Measurements from ENCODE around the gene DYNLT1. TPM values are rescaled to one million over a fixed set of nuclear protein-coding genes. Genes with fewer than 3 reads are reported as not detected.
"Not testable (repeated sequence)": the region's sequence is repeated elsewhere in the genome, so short reads cannot be mapped to it uniquely, and the experiment has no call there.

DYNLT1 gene
- total RNA-seq, 2 experiments from 2014 or later, result 70.9 to 74.2 TPM

- no peak overlapping the region for H3K4me3 Mint-ChIP-seq
- no peak overlapping the region for H3K27ac Mint-ChIP-seq
- H3K36me3 Mint-ChIP-seq, result peaks cover 23% of the 10 kb centered on the region
- H3K4me1 Mint-ChIP-seq, result peaks cover 23% of the 10 kb centered on the region
- H3K9me3 Mint-ChIP-seq, result no peaks in the 10 kb centered on the region
- DNase-seq, result no peak
- no peaks in the 10 kb centered on the region for H3K27me3 Mint-ChIP-seq
Measured at GRCh38 chr6:158626360-158627167, 18.0 kb downstream of the DYNLT1 start.

GRCh38 chr6:158625881-158626305 lies 18.6 kb downstream of the DYNLT1 start:
- H3K27ac Mint-ChIP-seq, result peak overlapping the region; percentile 9
- H3K27me3 Mint-ChIP-seq, result no peaks in the 10 kb centered on the region
- H3K4me1 Mint-ChIP-seq, result peaks cover 16% of the 10 kb centered on the region
- H3K36me3 Mint-ChIP-seq, result peaks cover 17% of the 10 kb centered on the region
- no peak overlapping the region for H3K4me3 Mint-ChIP-seq
- no peaks in the 10 kb centered on the region for H3K9me3 Mint-ChIP-seq
- no peak for DNase-seq

GRCh38 chr6:158624684-158625682 lies 19.6 kb downstream of the DYNLT1 start:
- H3K9me3 Mint-ChIP-seq, result no peaks in the 10 kb centered on the region
- H3K4me1 Mint-ChIP-seq, result peaks cover 12% of the 10 kb centered on the region
- no peaks in the 10 kb centered on the region for H3K27me3 Mint-ChIP-seq
- peaks cover 20% of the 10 kb centered on the region for H3K36me3 Mint-ChIP-seq
- H3K27ac Mint-ChIP-seq, result no peak overlapping the region
- H3K4me3 Mint-ChIP-seq, result no peak overlapping the region
- DNase-seq, result no peak

GRCh38 chr6:158622545-158623190 lies 21.9 kb downstream of the DYNLT1 start:
- Mint-ChIP-seq H3K36me3 (peaks cover 19% of the 10 kb centered on the region), H3K27me3 (no peaks in the 10 kb centered on the region), H3K4me1 (peaks cover 5% of the 10 kb centered on the region), H3K4me3 (no peak overlapping the region), H3K27ac (no peak overlapping the region), H3K9me3 (no peaks in the 10 kb centered on the region)
- DNase-seq, result no peak

GRCh38 chr6:158621694-158622544 lies 22.6 kb downstream of the DYNLT1 start:
- no peak overlapping the region for H3K4me3 Mint-ChIP-seq
- H3K9me3 Mint-ChIP-seq, result no peaks in the 10 kb centered on the region
- no peak for DNase-seq
- peaks cover 25% of the 10 kb centered on the region for H3K36me3 Mint-ChIP-seq
- no peaks in the 10 kb centered on the region for H3K27me3 Mint-ChIP-seq
- H3K27ac Mint-ChIP-seq, result no peak overlapping the region
- peaks cover 5% of the 10 kb centered on the region for H3K4me1 Mint-ChIP-seq

- Mint-ChIP-seq H3K4me3 (no peak overlapping the region), H3K4me1 (peaks cover 5% of the 10 kb centered on the region), H3K9me3 (no peaks in the 10 kb centered on the region), H3K36me3 (peaks cover 29% of the 10 kb centered on the region), H3K27ac (no peak overlapping the region), H3K27me3 (no peaks in the 10 kb centered on the region)
- no peak for DNase-seq
Measured at GRCh38 chr6:158620963-158621693, 23.4 kb downstream of the DYNLT1 start.

- DNase-seq, result no peak
- Mint-ChIP-seq H3K4me1 (peaks cover 5% of the 10 kb centered on the region), H3K4me3 (no peak overlapping the region), H3K9me3 (no peaks in the 10 kb centered on the region), H3K27me3 (no peaks in the 10 kb centered on the region), H3K36me3 (peaks cover 37% of the 10 kb centered on the region), H3K27ac (no peak overlapping the region)
Measured at GRCh38 chr6:158619922-158620801, 24.4 kb downstream of the DYNLT1 start.

GRCh38 chr6:158618289-158618688 lies 26.3 kb downstream of the DYNLT1 start:
- H3K36me3 Mint-ChIP-seq, result peaks cover 53% of the 10 kb centered on the region
- H3K4me1 Mint-ChIP-seq, result not testable (repeated sequence)

GRCh38 chr6:158614606-158615005 lies 29.9 kb downstream of the DYNLT1 start:
- not testable (repeated sequence) for DNase-seq, H3K27me3 Mint-ChIP-seq, H3K27ac Mint-ChIP-seq, H3K4me3 Mint-ChIP-seq, H3K4me1 Mint-ChIP-seq, H3K9me3 Mint-ChIP-seq
- peaks cover 71% of the 10 kb centered on the region for H3K36me3 Mint-ChIP-seq

More at GRCh38 chr6:158618289-158618688, 26.3 kb downstream of the DYNLT1 start:
- H3K4me3 Mint-ChIP-seq, DNase-seq, H3K9me3 Mint-ChIP-seq, H3K27ac Mint-ChIP-seq, H3K27me3 Mint-ChIP-seq: not testable (repeated sequence)

- H3K4me1 Mint-ChIP-seq, result no peaks in the 10 kb centered on the region
- no peaks in the 10 kb centered on the region for H3K27me3 Mint-ChIP-seq
- no peak for DNase-seq
- H3K9me3 Mint-ChIP-seq, result peaks cover 6% of the 10 kb centered on the region
- no peak overlapping the region for H3K4me3 Mint-ChIP-seq
- peaks cover 55% of the 10 kb centered on the region for H3K36me3 Mint-ChIP-seq
- no peak overlapping the region for H3K27ac Mint-ChIP-seq
Measured at GRCh38 chr6:158611541-158612370, 32.8 kb downstream of the DYNLT1 start.

- Mint-ChIP-seq H3K27me3 (no peaks in the 10 kb centered on the region), H3K9me3 (peaks cover 6% of the 10 kb centered on the region), H3K36me3 (peaks cover 48% of the 10 kb centered on the region), H3K4me1 (no peaks in the 10 kb centered on the region), H3K27ac (peak overlapping the region; percentile 10), H3K4me3 (no peak overlapping the region)
- DNase-seq, result no peak
Measured at GRCh38 chr6:158611039-158611438, 33.5 kb downstream of the DYNLT1 start.

- Mint-ChIP-seq H3K36me3 (peaks cover 47% of the 10 kb centered on the region), H3K4me1 (no peaks in the 10 kb centered on the region), H3K27me3 (no peaks in the 10 kb centered on the region), H3K27ac (no peak overlapping the region), H3K4me3 (no peak overlapping the region), H3K9me3 (peaks cover 6% of the 10 kb centered on the region)
- no peak for DNase-seq
Measured at GRCh38 chr6:158610319-158610968, 34.1 kb downstream of the DYNLT1 start.
